ENCODE results near the gene TNFSF12. TPM values are rescaled to one million over a fixed set of nuclear protein-coding genes. Genes with fewer than 3 reads are reported as not detected.

TNFSF12 gene
- total and polyA plus RNA-seq, 9 of the 15 experiments (the other 6 are each of a cell fraction or from before 2014, with no cell fraction given) = 0.03 to 0.95 (median 0.19) TPM; not detected in 3

DNA sequence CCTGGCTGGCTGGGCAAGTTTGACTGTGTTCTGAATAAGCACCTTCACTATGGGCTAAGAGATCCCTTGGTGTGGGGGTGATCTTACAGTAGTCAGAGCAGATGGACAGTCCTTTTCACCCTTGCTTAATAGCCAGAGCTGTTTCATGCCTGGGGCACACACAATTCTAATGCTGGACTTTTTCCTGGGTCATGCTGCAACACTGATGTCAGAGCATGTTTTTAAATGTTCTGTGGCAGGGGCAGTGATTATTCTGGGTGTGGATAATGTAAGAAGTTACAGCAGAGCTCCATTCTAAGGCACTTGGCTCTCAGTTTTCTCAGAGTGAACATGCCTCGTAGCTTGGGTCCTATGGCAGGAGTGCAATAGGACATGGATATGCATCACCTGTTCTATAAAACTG is 26.6 kb downstream of the TNFSF12 start:
- H3K79me2 ChIP-seq (ENCODE audit: control insufficient read depth, insufficient read depth, low read length) = peaks cover 71% of the 10 kb centered on the region
- H3K4me2 ChIP-seq (ENCODE audit: insufficient read depth, low read length) = peak overlapping the region; percentile 83
- H3K9me1 ChIP-seq (ENCODE audit: control insufficient read depth, insufficient read depth, low read length) = peaks cover 9% of the 10 kb centered on the region
- intact Hi-C loops (cut with micrococcal nuclease) (no loop called here), in situ Hi-C loops (cut with MboI) (no loop called here)
- peak overlapping the region; percentile 98 for H3K27ac ChIP-seq (ENCODE audit: extremely low read depth, low read depth, low read length)
- POLR2A ChIA-PET = interaction anchor here (0.6 to 6.7 kb wide), 10 partner anchors 8 to 262 kb away, joined by 3 to 46 read pairs (median 4); partner anchors contain the start of genes ACAP1, MPDU1, TP53 and ZBTB4
- BruUV-seq (replicated peaks) = no TSS peak
- H3K36me3 ChIP-seq (ENCODE audit: control insufficient read depth, insufficient read depth, low read length) = peaks cover 73% of the 10 kb centered on the region
- CTCF ChIA-PET (ENCODE audit: low intra/inter-chr PET ratio) = no interaction called here
- H3K4me1 ChIP-seq (replicated peaks in 1 of 2; ENCODE audit: control insufficient read depth in 2 of 2, insufficient read depth in 2 of 2, low read length in 2 of 2) = peaks cover 24 to 37% of the 10 kb centered on the region in 2 experiments
- DNase-seq (ENCODE audit: extremely low read depth in 1 of 4, low spot score in 3 of 4) = no peak
- no peaks in the 10 kb centered on the region for H3K9me3 ChIP-seq (replicated peaks; ENCODE audit: control insufficient read depth, insufficient read depth, low read depth, low read length)
- TF ChIP-seq POLR2AphosphoS2 (IDR thresholded peaks at IDR 0.05; ENCODE audit: low read length) (no peak), CBX3 (IDR thresholded peaks at IDR 0.05; ENCODE audit: borderline replicate concordance in 1 of 2, low read length in 2 of 2) (no peak), POLR2G (IDR thresholded peaks at IDR 0.05; ENCODE audit: low read depth, low read length) (0 out of 2 replicates have a peak, but pooled peaks have one; percentile 18), ZNF79 (CRISPR knock-in tag; IDR thresholded peaks at IDR 0.05; ENCODE audit: low read depth) (no peak), GATAD2B (IDR thresholded peaks at IDR 0.05; ENCODE audit: borderline replicate concordance) (no peak), RBFOX2 (IDR thresholded peaks at IDR 0.05; ENCODE audit: low read depth, low read length) (0 out of 2 replicates have a peak, but pooled peaks have one; percentile 3), IRF2 (CRISPR knock-in tag; IDR thresholded peaks at IDR 0.05) (no peak), ZNF133 (CRISPR knock-in tag; IDR thresholded peaks at IDR 0.05) (no peak), ZNF507 (tag; conservative IDR thresholded peaks at IDR 0.05) (no peak), MCM7 (IDR thresholded peaks at IDR 0.05) (no peak), RFX5 (IDR thresholded peaks at IDR 0.05; ENCODE audit: low read depth, low read length) (no peak), PML (IDR thresholded peaks at IDR 0.05; ENCODE audit: low read length) (no peak), MED1 (CRISPR knock-in tag; IDR thresholded peaks at IDR 0.05; ENCODE audit: borderline replicate concordance) (no peak), SUPT5H (IDR thresholded peaks at IDR 0.05) (0 out of 2 replicates have a peak, but pooled peaks have one; percentile 4)
- TF ChIP-seq, protein P1, sequence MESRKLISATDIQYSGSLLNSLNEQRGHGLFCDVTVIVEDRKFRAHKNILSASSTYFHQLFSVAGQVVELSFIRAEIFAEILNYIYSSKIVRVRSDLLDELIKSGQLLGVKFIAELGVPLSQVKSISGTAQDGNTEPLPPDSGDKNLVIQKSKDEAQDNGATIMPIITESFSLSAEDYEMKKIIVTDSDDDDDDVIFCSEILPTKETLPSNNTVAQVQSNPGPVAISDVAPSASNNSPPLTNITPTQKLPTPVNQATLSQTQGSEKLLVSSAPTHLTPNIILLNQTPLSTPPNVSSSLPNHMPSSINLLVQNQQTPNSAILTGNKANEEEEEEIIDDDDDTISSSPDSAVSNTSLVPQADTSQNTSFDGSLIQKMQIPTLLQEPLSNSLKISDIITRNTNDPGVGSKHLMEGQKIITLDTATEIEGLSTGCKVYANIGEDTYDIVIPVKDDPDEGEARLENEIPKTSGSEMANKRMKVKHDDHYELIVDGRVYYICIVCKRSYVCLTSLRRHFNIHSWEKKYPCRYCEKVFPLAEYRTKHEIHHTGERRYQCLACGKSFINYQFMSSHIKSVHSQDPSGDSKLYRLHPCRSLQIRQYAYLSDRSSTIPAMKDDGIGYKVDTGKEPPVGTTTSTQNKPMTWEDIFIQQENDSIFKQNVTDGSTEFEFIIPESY (CRISPR knock-in tag; IDR thresholded peaks at IDR 0.05) = no peak
- TF ChIP-seq, protein P2, sequence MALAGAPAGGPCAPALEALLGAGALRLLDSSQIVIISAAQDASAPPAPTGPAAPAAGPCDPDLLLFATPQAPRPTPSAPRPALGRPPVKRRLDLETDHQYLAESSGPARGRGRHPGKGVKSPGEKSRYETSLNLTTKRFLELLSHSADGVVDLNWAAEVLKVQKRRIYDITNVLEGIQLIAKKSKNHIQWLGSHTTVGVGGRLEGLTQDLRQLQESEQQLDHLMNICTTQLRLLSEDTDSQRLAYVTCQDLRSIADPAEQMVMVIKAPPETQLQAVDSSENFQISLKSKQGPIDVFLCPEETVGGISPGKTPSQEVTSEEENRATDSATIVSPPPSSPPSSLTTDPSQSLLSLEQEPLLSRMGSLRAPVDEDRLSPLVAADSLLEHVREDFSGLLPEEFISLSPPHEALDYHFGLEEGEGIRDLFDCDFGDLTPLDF (CRISPR knock-in tag; IDR thresholded peaks at IDR 0.05) = no peak
- TF ChIP-seq, protein P3, sequence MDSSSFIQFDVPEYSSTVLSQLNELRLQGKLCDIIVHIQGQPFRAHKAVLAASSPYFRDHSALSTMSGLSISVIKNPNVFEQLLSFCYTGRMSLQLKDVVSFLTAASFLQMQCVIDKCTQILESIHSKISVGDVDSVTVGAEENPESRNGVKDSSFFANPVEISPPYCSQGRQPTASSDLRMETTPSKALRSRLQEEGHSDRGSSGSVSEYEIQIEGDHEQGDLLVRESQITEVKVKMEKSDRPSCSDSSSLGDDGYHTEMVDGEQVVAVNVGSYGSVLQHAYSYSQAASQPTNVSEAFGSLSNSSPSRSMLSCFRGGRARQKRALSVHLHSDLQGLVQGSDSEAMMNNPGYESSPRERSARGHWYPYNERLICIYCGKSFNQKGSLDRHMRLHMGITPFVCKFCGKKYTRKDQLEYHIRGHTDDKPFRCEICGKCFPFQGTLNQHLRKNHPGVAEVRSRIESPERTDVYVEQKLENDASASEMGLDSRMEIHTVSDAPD (CRISPR knock-in tag; IDR thresholded peaks at IDR 0.05) = no peak
- no peak for FAIRE-seq
- H3K9ac ChIP-seq (ENCODE audit: insufficient read depth in 1 of 2, low read depth in 2 of 2, low read length in 2 of 2) = peak overlapping the region; percentile 84 to 97; a peak in 3 of 4 replicates
- no peak for ATAC-seq
- peak overlapping the region; percentile 99; the same call in 1 of the 2 replicates for H3K4me3 ChIP-seq
- no peaks in the 10 kb centered on the region for H3K27me3 ChIP-seq (ENCODE audit: control insufficient read depth in 2 of 2, insufficient read depth in 2 of 2, low read length in 2 of 2)
- H2AFZ ChIP-seq (ENCODE audit: low read depth, low read length) = no peak overlapping the region
- WGBS (ENCODE audit: insufficient coverage, low coverage, missing lambda C conversion rate) = 92% methylated on average over 1 of the region's 1 CpG
- peaks cover 43% of the 10 kb centered on the region for H4K20me1 ChIP-seq (replicated peaks; ENCODE audit: control insufficient read depth, insufficient read depth, low read length)
